H1 (cell line): ENCODE measurements around the gene CTF1. TPM values are rescaled to one million over a fixed set of nuclear protein-coding genes. Genes with fewer than 3 reads are reported as not detected.
A peak's percentile ranks its signal among the peaks of the same experiment; 100 is the strongest.

Source experiments
- CTCF ChIA-PET: fragments of 300-600 bp; sonication (Branson Sonifier 250); formaldehyde crosslinking; loops from one replicate; lab custom pipeline; 2021; ENCODE audit not compliant: partially characterized antibody; lab: Charles Lee
- POLR2A ChIA-PET: fragments of 300-600 bp; sonication (Branson Sonifier 250); formaldehyde crosslinking; loops from one replicate; lab custom pipeline; 2021; ENCODE audit warnings: inconsistent platforms; ENCODE audit not compliant: partially characterized antibody; lab: Charles Lee
- DNase-seq, 2 experiments: peaks; one replicate each; pipeline versions ENCODE4 v3.0.0 to v3.0.0-alpha.2; 2010 to 2022; ENCODE audit warnings: low spot score in 2 of 2, low read depth in 1 of 2, mixed read lengths in 1 of 2
- FAIRE-seq: peaks from 2 replicates; lab custom pipeline; 2011; peaks lifted over from hg19 to GRCh38; lab: Jason Lieb, UNC
- H2AFZ ChIP-seq: 2 replicates; pipeline ENCODE4 v1.8.1; 2012; ENCODE audit warnings: low read length, inconsistent platforms
- H2AK5ac ChIP-seq: 2 replicates; pipeline ENCODE4 v1.6.1; 2013; ENCODE audit warnings: low read depth, low read length
- H2BK120ac ChIP-seq: replicated peaks from 2 replicates; pipeline ENCODE3; 2013; ENCODE audit warnings: low read depth, low read length, inconsistent platforms
- H2BK12ac ChIP-seq: 2 replicates; pipeline ENCODE4 v1.6.1; 2013; ENCODE audit warnings: low read depth, low read length
- H2BK15ac ChIP-seq: 2 replicates; pipeline ENCODE4 v1.6.1; 2013; ENCODE audit warnings: low read length
- H2BK20ac ChIP-seq: 2 replicates; pipeline ENCODE4 v1.6.1; 2013; ENCODE audit warnings: low read length
- H2BK5ac ChIP-seq: 2 replicates; pipeline ENCODE4 v1.6.1; 2013; ENCODE audit warnings: low read depth, low read length
- H3K14ac ChIP-seq: 2 replicates; pipeline ENCODE4 v1.6.1; 2013; ENCODE audit warnings: inconsistent platforms; ENCODE audit not compliant: insufficient read length
- H3K18ac ChIP-seq: 2 replicates; pipeline ENCODE4 v1.6.1; 2013; ENCODE audit warnings: low read length; ENCODE audit errors: extremely low read depth
- H3K23ac ChIP-seq: 2 replicates; pipeline ENCODE4 v1.6.1; 2013; ENCODE audit warnings: inconsistent platforms; ENCODE audit not compliant: insufficient read length
- H3K23me2 ChIP-seq: 2 replicates; pipeline ENCODE4 v1.6.1; 2013; ENCODE audit warnings: low read depth, low read length
- H3K27ac ChIP-seq: 2 replicates; pipeline ENCODE4 v1.6.1; 2011; ENCODE audit warnings: low read depth, low read length, inconsistent platforms
- H3K27me3 ChIP-seq, 4 experiments: replicated peaks in 1 of 4; 1 replicate in 1 of 4; 2 replicates in 3 of 4; pipeline versions ENCODE4 v1.6.1 to v1.8.1; 2011 to 2013; ENCODE audit warnings: low read length in 3 of 4, mild to moderate bottlenecking in 3 of 4, inconsistent platforms in 2 of 4, mixed read lengths in 2 of 4, moderate library complexity in 1 of 4; ENCODE audit not compliant: control insufficient read depth in 3 of 4, insufficient read depth in 3 of 4; ENCODE audit errors: extremely low read depth in 1 of 4
- H3K36me3 ChIP-seq, 4 experiments: 2 replicates each; pipeline versions ENCODE4 v1.6.1 to v1.8.1; 2011 to 2013; ENCODE audit warnings: mild to moderate bottlenecking in 4 of 4, low read length in 3 of 4, moderate library complexity in 2 of 4, control low read depth in 1 of 4, inconsistent platforms in 1 of 4; ENCODE audit not compliant: insufficient read depth in 4 of 4, control insufficient read depth in 2 of 4
- H3K4ac ChIP-seq: replicated peaks from 2 replicates; pipeline ENCODE3; 2013; ENCODE audit warnings: low read length, low read depth, mixed read lengths, inconsistent platforms; ENCODE audit not compliant: insufficient read length
- H3K4me1 ChIP-seq, 4 experiments: replicated peaks in 1 of 4; 1 replicate in 1 of 4; 2 replicates in 3 of 4; pipeline versions ENCODE4 v1.6.1 to v1.8.1; 2011 to 2013; ENCODE audit warnings: low read length in 3 of 4, inconsistent platforms in 2 of 4, mixed read lengths in 1 of 4; ENCODE audit not compliant: insufficient read depth in 4 of 4, control insufficient read depth in 3 of 4
- H3K4me2 ChIP-seq, 2 experiments: 2 replicates each; pipeline versions ENCODE4 v1.6.1 to v1.8.1; 2011 to 2013; ENCODE audit warnings: low read depth in 2 of 2, low read length in 2 of 2, control low read depth in 1 of 2, inconsistent platforms in 1 of 2, mild to moderate bottlenecking in 1 of 2; ENCODE audit not compliant: insufficient read depth in 1 of 2
- H3K4me3 ChIP-seq, 4 experiments: fragments of 200-600, 300-600 bp in 1 of 4; sonication (generic), shearing (Covaris generic), sonication (Bioruptor Twin) in 1 of 4; 2 replicates each; pipeline versions ENCODE4 v1.5.1 to v1.8.1; 2011 to 2016; ENCODE audit warnings: low read length in 4 of 4, low read depth in 3 of 4, control low read depth in 2 of 4, inconsistent platforms in 2 of 4, mild to moderate bottlenecking in 2 of 4, mixed read lengths in 1 of 4, moderate library complexity in 1 of 4; ENCODE audit not compliant: insufficient read depth in 2 of 4; ENCODE audit errors: extremely low read depth in 1 of 4
- H3K56ac ChIP-seq: replicated peaks from 2 replicates; pipeline ENCODE3; 2013; ENCODE audit warnings: low read depth, mild to moderate bottlenecking, mixed read lengths, low read length, inconsistent platforms; ENCODE audit not compliant: insufficient read length
- H3K79me1 ChIP-seq: 2 replicates; pipeline ENCODE4 v1.6.1; 2013; ENCODE audit warnings: low read depth, low read length, control low read depth
- H3K79me2 ChIP-seq, 2 experiments: 2 replicates each; pipeline versions ENCODE4 v1.6.1 to v1.8.1; 2012 to 2013; ENCODE audit warnings: low read length in 2 of 2, mild to moderate bottlenecking in 2 of 2, inconsistent platforms in 1 of 2; ENCODE audit not compliant: insufficient read depth in 2 of 2, control insufficient read depth in 1 of 2
- H3K9ac ChIP-seq, 4 experiments: replicated peaks in 1 of 4; 1 replicate in 1 of 4; 2 replicates in 3 of 4; pipeline versions ENCODE4 v1.6.1 to v1.8.1; 2011 to 2013; ENCODE audit warnings: low read depth in 3 of 4, low read length in 3 of 4, control low read depth in 2 of 4, mild to moderate bottlenecking in 2 of 4, moderate library complexity in 2 of 4, inconsistent platforms in 1 of 4; ENCODE audit errors: extremely low read depth in 1 of 4
- H3K9me3 ChIP-seq, 2 experiments: 2 replicates each; pipeline versions ENCODE4 v1.6.1 to v1.8.1; 2012 to 2013; ENCODE audit warnings: mild to moderate bottlenecking in 2 of 2, moderate library complexity in 2 of 2, control low read depth in 1 of 2, inconsistent platforms in 1 of 2, low read depth in 1 of 2, low read length in 1 of 2, mixed read lengths in 1 of 2; ENCODE audit not compliant: insufficient read depth in 2 of 2
- H4K20me1 ChIP-seq, 2 experiments: replicated peaks in 1 of 2; 2 replicates each; pipeline versions ENCODE3 to v1.8.1; 2011 to 2013; ENCODE audit warnings: inconsistent platforms in 2 of 2, low read length in 2 of 2, mild to moderate bottlenecking in 1 of 2; ENCODE audit not compliant: insufficient read depth in 2 of 2, control insufficient read depth in 1 of 2
- H4K5ac ChIP-seq: 2 replicates; pipeline ENCODE4 v1.6.1; 2013; ENCODE audit warnings: low read length, low read depth, mixed read lengths, inconsistent platforms; ENCODE audit not compliant: insufficient read length
- H4K8ac ChIP-seq: 2 replicates; pipeline ENCODE4 v1.8.0; 2013; ENCODE audit warnings: mild to moderate bottlenecking, moderate library complexity, low read length, inconsistent platforms; ENCODE audit not compliant: insufficient read depth; ENCODE audit errors: extremely low read depth
- H4K91ac ChIP-seq: replicated peaks from 2 replicates; pipeline ENCODE3; 2013; ENCODE audit warnings: low read length, mixed read lengths, inconsistent platforms; ENCODE audit not compliant: insufficient read length
- POLR2AphosphoS5 ChIP-seq: IDR thresholded peaks from 2 replicates; pipeline ENCODE4 v1.6.1; 2011; ENCODE audit warnings: low read depth, low read length
- SRF ChIP-seq: IDR thresholded peaks from 2 replicates; pipeline ENCODE4 v1.6.1; 2011; ENCODE audit warnings: mild to moderate bottlenecking, low read depth, low read length, moderate library complexity
- WGBS, 2 experiments: shearing (Covaris generic) in 1 of 2; methylation state at CpG; one replicate each; pipeline versions ENCODE4 v1.1.6 to v1.1.7; 2013 to 2015; ENCODE audit warnings: low lambda C conversion rate in 2 of 2, mixed read lengths in 2 of 2, inconsistent platforms in 1 of 2, low coverage in 1 of 2, missing lambda C conversion rate in 1 of 2; ENCODE audit not compliant: insufficient replicate concordance in 2 of 2, insufficient coverage in 1 of 2, insufficient read length in 1 of 2; ENCODE audit errors: extremely low coverage in 1 of 2, missing lambda C conversion rate in 1 of 2; 5-methylcytosine and 5-hydroxymethylcytosine counted together
- polyA plus RNA-seq, 7 experiments: library from polyadenylated mRNA; depleted of rRNA in 3 of 7; stranded (reverse) in 5 of 7; unstranded in 2 of 7; fragments of >200 nt in 5 of 7; fragments of 200-250 nt in 2 of 7; gene quantifications; 1 replicate in 5 of 7; 2 replicates in 1 of 7; 4 replicates in 1 of 7; pipeline versions ENCODE4 v1.2.1 to v1.2.3, GENCODE V29; 2011 to 2013; ENCODE audit warnings: missing spikeins in 2 of 7, mixed read lengths in 2 of 7
- total RNA-seq: library from RNA; stranded (reverse); fragmentation: NEBNext Ultra II Directional; extraction: Animal tissue kit (Norgen Biotek cat#: 25700); gene quantifications from 2 replicates; pipeline ENCODE4 v1.2.1, GENCODE V29; 2021

The CTF1 gene
- total and polyA plus RNA-seq, 2 of the 8 experiments (the other 6 are each of a cell fraction or from before 2014, with no cell fraction given) = 0.97 to 3.4 TPM

DNA sequence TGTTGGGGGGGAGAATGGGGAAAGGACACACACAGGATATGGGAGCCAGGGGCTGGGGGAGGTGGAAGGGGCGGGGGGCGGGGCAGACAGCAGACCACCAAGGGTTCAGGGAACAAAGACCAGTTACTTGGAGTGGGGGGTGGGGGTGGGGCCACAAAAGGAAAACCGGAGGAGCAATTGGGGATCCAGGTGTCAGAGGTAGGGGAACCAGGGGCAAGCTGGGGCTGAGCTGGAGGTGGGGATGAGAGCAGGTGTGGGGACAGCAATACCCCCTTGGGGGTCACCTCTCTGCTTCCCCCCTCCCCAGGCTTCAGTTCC is 51.1 kb downstream of the CTF1 start:
- FAIRE-seq = no peak
- Histone ChIP-seq H3K4ac (no peak overlapping the region), H2BK12ac (no peak overlapping the region; the same call in 1 of the 2 replicates), H3K4me2 (peak overlapping the region; percentile 72 to 85), H3K23me2 (peaks cover 12% of the 10 kb centered on the region), H3K79me1 (no peaks in the 10 kb centered on the region), H3K36me3 (peaks cover 9 to 20% (median 11%) of the 10 kb centered on the region in 4 experiments; a peak in 7 of 8 replicates), H3K4me1 (peaks cover 0 to 32% (median 22%) of the 10 kb centered on the region in 4 experiments; a peak in 6 of 7 replicates), H3K14ac (no peak overlapping the region), H2AK5ac (0 out of 2 replicates have a peak overlapping the region, but pooled peaks have one; percentile 34), H3K79me2 (no peaks in the 10 kb centered on the region), H3K23ac (no peak overlapping the region), H2BK15ac (no peak overlapping the region), H2AFZ (no peak overlapping the region), H3K18ac (peak overlapping the region; percentile 78; the same call in 1 of the 2 replicates), H3K4me3 (peak overlapping the region; percentile 23 to 98 (median 66)), H4K20me1 (peaks cover 0 to 6% of the 10 kb centered on the region in 2 experiments), H2BK5ac (peak overlapping the region; percentile 91; the same call in 1 of the 2 replicates), H3K27ac (peak overlapping the region; percentile 89), H4K8ac (peak overlapping the region; percentile 15; the same call in 1 of the 2 replicates), H4K5ac (peak overlapping the region; percentile 83), H3K56ac (peak overlapping the region; percentile 80), H2BK120ac (no peak overlapping the region), H3K27me3 (no peaks in the 10 kb centered on the region), H3K9ac (peak overlapping the region in 3 of 4 experiments; percentile 49 to 70 (median 69); a peak in 5 of 7 replicates), H4K91ac (peak overlapping the region; percentile 77), H2BK20ac (no peak overlapping the region), H3K9me3 (no peaks in the 10 kb centered on the region)
- no peak for DNase-seq
- TF ChIP-seq SRF (no peak), POLR2AphosphoS5 (peak; percentile 66; the same call in 1 of the 2 replicates)
- CTCF ChIA-PET = interaction anchor here (1.4 to 2.6 kb wide), 2 partner anchors 11 to 36 kb away, joined by 3 to 19 read pairs; no protein-coding TSS in a partner anchor
- no CpG with 5 or more reads among the region's 3 CpGs for WGBS, 2 experiments
- POLR2A ChIA-PET = interaction anchor here (0.8 to 4.4 kb wide), 13 partner anchors 10 to 233 kb away, joined by 3 to 23 read pairs (median 4); partner anchors contain the start of genes FBXL19, FUS and SETD1A
